Keratinocyte (primary cell): ENCODE data around the gene BATF3. TPM values are rescaled to one million over a fixed set of nuclear protein-coding genes. Genes with fewer than 3 reads are reported as not detected.

Experiments used
- DNase-seq: peaks from one replicate; pipeline ENCODE4 v3.0.0-alpha.2; 2011; ENCODE audit warnings: low read depth, missing footprints, low spot score
- FAIRE-seq: peaks from 2 replicates; lab custom pipeline; 2011; peaks lifted over from hg19 to GRCh38; lab: Jason Lieb, UNC
- H2AFZ ChIP-seq: 2 replicates; pipeline ENCODE4 v1.6.0; 2012; ENCODE audit warnings: low read length, control low read depth, inconsistent platforms; ENCODE audit not compliant: control insufficient read depth
- H3K27ac ChIP-seq: 2 replicates; pipeline ENCODE4 v1.5.1; 2011; ENCODE audit warnings: low read length; ENCODE audit not compliant: control insufficient read depth, insufficient read depth
- H3K27me3 ChIP-seq: 3 replicates; pipeline ENCODE4 v1.6.0; 2011; ENCODE audit warnings: low read length; ENCODE audit not compliant: control insufficient read depth, insufficient read depth; ENCODE audit errors: extremely low read depth
- H3K36me3 ChIP-seq, 2 experiments: 2 replicates in 1 of 2; 3 replicates in 1 of 2; pipeline ENCODE4 v1.5.1; 2011; ENCODE audit warnings: low read length in 2 of 2, mild to moderate bottlenecking in 1 of 2; ENCODE audit not compliant: control insufficient read depth in 2 of 2, insufficient read depth in 2 of 2; ENCODE audit errors: extremely low read depth in 1 of 2
- H3K4me1 ChIP-seq: 3 replicates; pipeline ENCODE4 v1.5.1; 2011; ENCODE audit warnings: low read length; ENCODE audit not compliant: control insufficient read depth, insufficient read depth; ENCODE audit errors: extremely low read depth
- H3K4me2 ChIP-seq: 3 replicates; pipeline ENCODE4 v1.6.0; 2011; ENCODE audit warnings: low read depth, low read length; ENCODE audit not compliant: control insufficient read depth, insufficient read depth; ENCODE audit errors: extremely low read depth
- H3K4me3 ChIP-seq, 3 experiments: fragments of 200-600 bp in 1 of 3; sonication (generic) in 1 of 3; 2 replicates in 2 of 3; 3 replicates in 1 of 3; pipeline ENCODE4 v1.5.1; 2011 to 2016; ENCODE audit warnings: low read length in 3 of 3, mild to moderate bottlenecking in 3 of 3, control low read depth in 2 of 3, inconsistent platforms in 1 of 3, low read depth in 1 of 3, mixed read lengths in 1 of 3, mixed run types in 1 of 3, moderate library complexity in 1 of 3; ENCODE audit not compliant: control insufficient read depth in 2 of 3, insufficient read depth in 2 of 3; ENCODE audit errors: extremely low read depth in 1 of 3
- H3K79me2 ChIP-seq: 2 replicates; pipeline ENCODE4 v1.6.0; 2012; ENCODE audit warnings: low read length; ENCODE audit not compliant: control insufficient read depth, insufficient read depth
- H3K9ac ChIP-seq: 3 replicates; pipeline ENCODE4 v1.6.0; 2011; ENCODE audit warnings: low read length; ENCODE audit not compliant: control insufficient read depth, insufficient read depth; ENCODE audit errors: extremely low read depth
- H3K9me1 ChIP-seq: 3 replicates; pipeline ENCODE4 v1.6.0; 2011; ENCODE audit warnings: low read length; ENCODE audit not compliant: control insufficient read depth, insufficient read depth; ENCODE audit errors: extremely low read depth
- H3K9me3 ChIP-seq: 2 replicates; pipeline ENCODE4 v1.5.1; 2012; ENCODE audit warnings: low read depth, low read length; ENCODE audit not compliant: control insufficient read depth
- H4K20me1 ChIP-seq: 3 replicates; pipeline ENCODE4 v1.6.0; 2011; ENCODE audit warnings: low read length; ENCODE audit not compliant: control insufficient read depth, insufficient read depth; ENCODE audit errors: extremely low read depth
- CTCF ChIP-seq, 3 experiments: IDR thresholded peaks in 1 of 3; conservative IDR thresholded peaks in 1 of 3; optimal IDR thresholded peaks in 1 of 3; 2 replicates in 2 of 3; 3 replicates in 1 of 3; pipeline versions ENCODE3 to v1.5.1; 2011; ENCODE audit warnings: low read length in 3 of 3, mild to moderate bottlenecking in 3 of 3, moderate library complexity in 2 of 3, control low read depth in 1 of 3, inconsistent platforms in 1 of 3; ENCODE audit not compliant: insufficient read depth in 2 of 3; ENCODE audit errors: extremely low read depth in 1 of 3
- EZH2 ChIP-seq: IDR thresholded peaks from one replicate; pipeline ENCODE4 v1.6.1; 2012; ENCODE audit warnings: inconsistent platforms, mild to moderate bottlenecking, low read length, moderate library complexity
- dilution Hi-C: fragments of 300-500 bp; cut with MboI; formaldehyde crosslinking; loops from one replicate; pipeline ENCODE4 v1.7.0; 2020; ENCODE audit warnings: low sequenced_read_pairs; ENCODE audit not compliant: extremely low pct_ligation_motif_present
- polyA plus RNA-seq, 5 experiments: library from polyadenylated mRNA; depleted of rRNA in 3 of 5; stranded (reverse) in 3 of 5; stranded (forward) in 1 of 5; unstranded in 1 of 5; fragments of >200 nt; gene quantifications; 1 replicate in 1 of 5; 2 replicates in 3 of 5; 3 replicates in 1 of 5; pipeline versions ENCODE4 v1.2.1 to v1.2.3, GENCODE V29; 2011 to 2012; ENCODE audit warnings: missing spikeins in 2 of 5, low read depth in 1 of 5, low replicate concordance in 1 of 5

Gene BATF3
- polyA plus RNA-seq, 1 donor (not counting 4 experiments of a cell fraction or from before 2014, with no cell fraction given), result not detected

DNA sequence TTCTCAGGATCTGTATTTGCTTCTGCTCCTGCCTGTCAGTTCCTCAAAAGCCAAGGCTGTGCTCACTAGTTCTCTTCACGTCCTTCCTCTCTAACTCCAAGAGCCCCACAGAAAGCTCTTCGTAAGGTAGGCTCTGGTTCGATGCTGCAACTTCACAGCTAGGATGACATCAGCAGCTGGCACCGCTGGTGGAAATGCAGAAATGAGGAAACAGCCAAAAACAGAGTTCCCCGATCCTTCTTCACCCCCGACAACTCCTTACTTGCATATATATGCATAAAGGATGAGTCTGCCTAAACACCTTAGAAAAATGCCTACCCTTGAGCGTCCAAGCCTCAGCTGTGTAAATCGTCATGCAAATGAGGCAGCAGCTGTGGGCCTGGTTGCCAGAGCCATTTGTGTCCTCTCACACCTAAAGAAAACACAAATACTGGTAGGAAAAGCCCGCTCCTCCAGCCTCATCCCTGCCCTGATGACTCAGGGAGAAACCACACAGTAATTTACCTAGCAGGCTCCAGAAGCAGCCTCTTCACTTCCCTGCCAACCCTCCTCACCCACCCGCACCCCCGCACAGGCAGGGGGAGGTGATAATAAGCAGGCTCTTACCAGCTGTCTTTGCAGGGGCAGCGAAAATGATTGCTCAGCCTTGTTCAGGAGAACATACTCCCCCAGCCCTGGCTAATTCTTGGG lies 28.2 kb downstream of the BATF3 start:
- Histone ChIP-seq H3K9ac (no peak overlapping the region), H2AFZ (no peak overlapping the region), H3K79me2 (no peaks in the 10 kb centered on the region), H3K4me3 (peak overlapping the region in 1 of 3 experiments; percentile 41), H3K9me3 (no peaks in the 10 kb centered on the region), H3K27me3 (peaks cover 3% of the 10 kb centered on the region), H3K9me1 (no peaks in the 10 kb centered on the region), H3K36me3 (no peaks in the 10 kb centered on the region), H4K20me1 (no peaks in the 10 kb centered on the region), H3K27ac (no peak overlapping the region), H3K4me2 (peak overlapping the region; percentile 74), H3K4me1 (peaks cover 11% of the 10 kb centered on the region)
- dilution Hi-C loops, result no loop called here
- no peak for DNase-seq
- TF ChIP-seq EZH2 (no peak), CTCF (optimal IDR thresholded peaks at IDR 0.05 in 1 of 3, IDR thresholded peaks at IDR 0.05 in 1 of 3, conservative IDR thresholded peaks at IDR 0.05 in 1 of 3; ENCODE audit: extremely low read depth in 1 of 3, insufficient read depth in 2 of 3, low read length in 3 of 3) (no peak)
- peak; percentile 29 for FAIRE-seq

DNA sequence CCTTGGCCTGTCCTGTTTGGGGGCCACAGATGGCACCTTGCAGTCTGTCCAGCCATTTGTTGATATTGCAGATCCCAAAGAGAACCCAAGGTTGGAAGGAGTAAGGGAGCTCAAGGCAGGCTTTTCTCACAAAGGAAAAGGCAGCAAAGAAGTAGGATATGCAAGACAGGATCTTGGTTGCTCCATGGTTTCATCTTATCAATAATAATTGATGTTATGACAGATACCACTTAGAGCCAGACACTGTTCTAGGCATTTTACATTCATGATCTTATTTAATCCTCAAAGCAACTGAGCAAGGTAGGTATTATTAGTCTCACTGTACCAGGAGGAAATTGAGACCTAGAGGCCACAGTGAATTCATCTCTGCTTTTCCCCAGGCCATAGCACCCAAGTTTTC lies 28.8 kb downstream of the BATF3 start:
- H3K9me3 ChIP-seq, result no peaks in the 10 kb centered on the region
- no peak for FAIRE-seq
- no peak overlapping the region for H3K4me3 ChIP-seq
- H3K9me1 ChIP-seq, result no peaks in the 10 kb centered on the region
- peaks cover 3% of the 10 kb centered on the region for H3K27me3 ChIP-seq
- H3K4me2 ChIP-seq, result no peak overlapping the region
- no peak for DNase-seq
- H3K36me3 ChIP-seq, result no peaks in the 10 kb centered on the region
- no peak for TF ChIP-seq CTCF (optimal IDR thresholded peaks at IDR 0.05 in 1 of 3, IDR thresholded peaks at IDR 0.05 in 1 of 3, conservative IDR thresholded peaks at IDR 0.05 in 1 of 3; ENCODE audit: extremely low read depth in 1 of 3, insufficient read depth in 2 of 3, low read length in 3 of 3)
- no peak for TF ChIP-seq EZH2
- dilution Hi-C loops, result no loop called here
- no peak overlapping the region for H2AFZ ChIP-seq
- peaks cover 11% of the 10 kb centered on the region for H3K4me1 ChIP-seq
- H3K27ac ChIP-seq, result no peak overlapping the region
- no peaks in the 10 kb centered on the region for H4K20me1 ChIP-seq
- H3K79me2 ChIP-seq, result no peaks in the 10 kb centered on the region
- H3K9ac ChIP-seq, result no peak overlapping the region
